Transverse colon (tissue), 3 donors: ENCODE measurements around the gene TUBB.

Source experiments
- POLR2A ChIP-seq: fragments of 450-650 bp; IDR thresholded peaks from one replicate; pipeline ENCODE4 v1.6.1; 2016; ENCODE audit warnings: antibody characterized with exemption, mild to moderate bottlenecking, moderate library complexity
- TF ChIP-seq, protein P1 (sequence below), 5 experiments: fragments of 200-600 bp in 3 of 5; fragments of 450-650 bp in 2 of 5; sonication (generic) in 3 of 5; IDR thresholded peaks; 1 replicate in 2 of 5; 2 replicates in 3 of 5; pipeline ENCODE4 v1.5.1; 2016 to 2017; ENCODE audit warnings: antibody characterized with exemption in 5 of 5, inconsistent platforms in 3 of 5, mild to moderate bottlenecking in 2 of 5, moderate library complexity in 1 of 5

DNA sequence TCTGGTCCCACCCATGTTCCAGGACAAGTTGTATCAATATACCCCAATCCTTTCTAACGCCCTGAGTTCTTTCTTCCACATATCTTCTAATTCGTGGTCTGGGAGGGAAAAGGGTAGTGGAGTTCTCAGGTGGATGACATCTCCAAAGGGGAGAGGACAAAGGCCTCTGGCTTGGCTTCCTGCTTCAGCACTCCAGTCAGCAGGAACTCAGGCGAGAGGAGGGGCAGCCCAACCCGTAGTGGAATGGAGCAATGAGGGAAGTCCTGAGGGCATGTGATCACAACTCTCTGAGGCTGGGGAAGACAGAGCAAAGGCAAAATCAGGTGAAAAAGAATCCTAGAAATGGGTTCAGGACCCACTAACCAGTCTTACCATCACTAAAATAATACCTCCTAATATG lies 19.8 kb upstream of the TUBB start:
- TF ChIP-seq, protein P1, sequence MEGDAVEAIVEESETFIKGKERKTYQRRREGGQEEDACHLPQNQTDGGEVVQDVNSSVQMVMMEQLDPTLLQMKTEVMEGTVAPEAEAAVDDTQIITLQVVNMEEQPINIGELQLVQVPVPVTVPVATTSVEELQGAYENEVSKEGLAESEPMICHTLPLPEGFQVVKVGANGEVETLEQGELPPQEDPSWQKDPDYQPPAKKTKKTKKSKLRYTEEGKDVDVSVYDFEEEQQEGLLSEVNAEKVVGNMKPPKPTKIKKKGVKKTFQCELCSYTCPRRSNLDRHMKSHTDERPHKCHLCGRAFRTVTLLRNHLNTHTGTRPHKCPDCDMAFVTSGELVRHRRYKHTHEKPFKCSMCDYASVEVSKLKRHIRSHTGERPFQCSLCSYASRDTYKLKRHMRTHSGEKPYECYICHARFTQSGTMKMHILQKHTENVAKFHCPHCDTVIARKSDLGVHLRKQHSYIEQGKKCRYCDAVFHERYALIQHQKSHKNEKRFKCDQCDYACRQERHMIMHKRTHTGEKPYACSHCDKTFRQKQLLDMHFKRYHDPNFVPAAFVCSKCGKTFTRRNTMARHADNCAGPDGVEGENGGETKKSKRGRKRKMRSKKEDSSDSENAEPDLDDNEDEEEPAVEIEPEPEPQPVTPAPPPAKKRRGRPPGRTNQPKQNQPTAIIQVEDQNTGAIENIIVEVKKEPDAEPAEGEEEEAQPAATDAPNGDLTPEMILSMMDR (IDR thresholded peaks at IDR 0.05) = no peak
- no peak for TF ChIP-seq POLR2A
